HAP-1 (cell line): ENCODE results near the gene TSPAN12.

ENCODE experiments used
- DNase-seq, 2 experiments: peaks; one replicate each; pipeline ENCODE4 v3.0.0-alpha.2; 2016 to 2020; ENCODE audit warnings: low spot score in 2 of 2
- H3K27me3 ChIP-seq: fragments of 250-450 bp; sonication (Bioruptor Pico); 2 replicates; pipeline ENCODE4 v1.5.1; 2020; ENCODE audit warnings: low read depth, mild to moderate bottlenecking, moderate library complexity
- H3K36me3 ChIP-seq: fragments of 250-450 bp; sonication (Bioruptor Pico); replicated peaks from 2 replicates; pipeline ENCODE4 v1.5.1; 2020; ENCODE audit warnings: mild to moderate bottlenecking
- H3K4me1 ChIP-seq: fragments of 250-450 bp; sonication (Bioruptor Pico); 2 replicates; pipeline ENCODE4 v1.5.1; 2020; ENCODE audit warnings: mild to moderate bottlenecking
- H3K4me3 ChIP-seq: fragments of 250-450 bp; sonication (Bioruptor Pico); 2 replicates; pipeline ENCODE4 v1.5.1; 2020; ENCODE audit warnings: mild to moderate bottlenecking, moderate library complexity
- H3K9me3 ChIP-seq: fragments of 250-450 bp; sonication (Bioruptor Pico); 2 replicates; pipeline ENCODE4 v1.5.1; 2020; ENCODE audit warnings: mild to moderate bottlenecking, moderate library complexity
- in situ Hi-C: fragments of 300-500 bp; cut with MboI; formaldehyde crosslinking; loops from 3 replicates; pipeline ENCODE4 v1.14.3; 2020; ENCODE audit warnings: low sequenced_read_pairs, inconsistent platforms, mixed read lengths

Gene TSPAN12

GRCh38 chr7:120833546-120833945 lies 24.4 kb downstream of the TSPAN12 start:
- Histone ChIP-seq H3K4me1 (peaks cover 15% of the 10 kb centered on the region), H3K36me3 (no peaks in the 10 kb centered on the region), H3K9me3 (no peaks in the 10 kb centered on the region), H3K4me3 (no peak overlapping the region), H3K27me3 (no peaks in the 10 kb centered on the region)
- in situ Hi-C loops, result no loop called here
- no peak for DNase-seq

DNA sequence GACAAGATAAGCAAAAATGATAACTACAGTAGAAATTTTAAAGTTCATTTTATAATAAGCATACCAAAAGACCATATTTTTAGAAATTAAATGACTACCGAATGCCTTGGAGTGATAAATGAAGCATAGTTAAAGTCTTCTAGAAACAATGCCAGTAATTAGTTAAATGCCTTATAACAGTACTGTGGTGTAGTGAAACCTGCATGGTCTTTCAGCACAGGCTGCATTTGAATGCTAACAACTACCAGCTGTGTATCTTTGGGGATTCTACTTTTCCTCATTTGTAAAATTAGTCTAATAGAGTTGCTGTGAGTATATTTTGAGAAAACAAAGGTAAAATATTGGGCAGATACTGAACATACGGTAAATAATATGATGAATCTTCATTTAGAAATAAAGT lies 25.1 kb downstream of the TSPAN12 start:
- Histone ChIP-seq H3K9me3 (no peaks in the 10 kb centered on the region), H3K4me3 (no peak overlapping the region), H3K27me3 (no peaks in the 10 kb centered on the region), H3K36me3 (no peaks in the 10 kb centered on the region), H3K4me1 (peaks cover 7% of the 10 kb centered on the region)
- in situ Hi-C loops, result no loop called here
- no peak for DNase-seq

DNA sequence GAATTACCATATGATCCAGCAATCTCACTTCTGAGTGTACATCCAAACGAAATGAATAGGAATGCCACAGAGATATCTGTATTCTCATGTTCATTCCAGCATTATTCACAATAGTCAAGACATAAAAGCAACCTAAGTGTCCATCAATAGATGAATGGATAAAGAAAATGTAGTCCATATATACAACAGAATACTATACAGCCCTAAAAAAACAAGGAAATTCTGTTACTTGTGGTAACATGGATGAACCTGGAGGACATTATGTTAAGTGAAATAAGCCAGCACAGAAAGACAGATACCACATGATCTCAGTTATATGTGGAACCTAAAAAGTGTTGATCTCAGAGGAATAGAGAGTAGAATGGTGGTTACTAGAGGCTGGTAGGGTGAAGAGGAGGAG lies 26.7 kb downstream of the TSPAN12 start:
- H3K27me3 ChIP-seq, result no peaks in the 10 kb centered on the region
- DNase-seq, result no peak
- H3K4me3 ChIP-seq, result no peak overlapping the region
- no peaks in the 10 kb centered on the region for H3K36me3 ChIP-seq
- H3K4me1 ChIP-seq, result peaks cover under 1% of the 10 kb centered on the region; the same call in 1 of the 2 replicates
- no peaks in the 10 kb centered on the region for H3K9me3 ChIP-seq
- in situ Hi-C loops, result no loop called here

DNA sequence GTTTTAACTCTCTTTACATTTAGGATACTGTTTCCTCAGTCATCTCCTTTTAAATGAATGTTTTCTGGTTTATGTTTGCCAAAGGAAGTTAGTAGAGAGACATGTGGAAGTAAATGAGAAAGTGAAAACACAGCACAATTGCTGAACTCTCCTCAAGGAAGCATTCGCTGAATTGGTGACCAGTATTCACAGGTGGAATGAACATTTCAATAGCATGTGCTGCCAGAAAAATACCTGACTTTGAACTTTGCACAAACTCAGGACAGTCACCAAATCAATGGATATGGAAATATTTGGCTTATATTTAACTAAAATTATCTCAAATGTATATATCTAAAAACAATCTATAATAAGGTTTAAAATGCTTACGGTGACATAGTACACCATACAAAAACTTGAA lies 28.5 kb downstream of the TSPAN12 start:
- no peaks in the 10 kb centered on the region for H3K36me3 ChIP-seq
- in situ Hi-C loops, result no loop called here
- H3K9me3 ChIP-seq, result no peaks in the 10 kb centered on the region
- H3K27me3 ChIP-seq, result no peaks in the 10 kb centered on the region
- H3K4me1 ChIP-seq, result peaks cover 5% of the 10 kb centered on the region; the same call in 1 of the 2 replicates
- no peak for DNase-seq
- no peak overlapping the region for H3K4me3 ChIP-seq

DNA sequence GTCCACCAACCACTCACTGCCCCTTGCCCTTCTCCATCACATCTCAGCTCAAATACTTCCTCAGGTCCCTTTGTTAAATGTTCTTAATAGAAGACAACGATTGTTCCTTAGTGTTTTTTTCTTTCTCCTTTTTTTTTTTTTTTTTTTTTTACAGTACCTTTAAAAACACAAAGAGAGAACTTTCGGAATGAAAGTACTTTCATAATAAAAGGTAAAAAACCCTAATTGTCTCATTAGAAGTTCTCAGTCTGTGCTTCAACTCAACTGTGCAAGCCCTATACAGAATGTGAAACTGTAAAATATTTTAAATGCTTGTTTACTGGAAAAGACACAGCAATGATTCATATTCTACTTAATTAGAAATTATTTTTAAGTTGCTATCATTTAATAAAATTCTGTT lies 29.4 kb downstream of the TSPAN12 start:
- DNase-seq, result no peak
- in situ Hi-C loops, result no loop called here
- H3K4me3 ChIP-seq, result no peak overlapping the region
- H3K27me3 ChIP-seq, result no peaks in the 10 kb centered on the region
- no peaks in the 10 kb centered on the region for H3K9me3 ChIP-seq
- peaks cover 5% of the 10 kb centered on the region; the same call in 1 of the 2 replicates for H3K4me1 ChIP-seq
- no peaks in the 10 kb centered on the region for H3K36me3 ChIP-seq

DNA sequence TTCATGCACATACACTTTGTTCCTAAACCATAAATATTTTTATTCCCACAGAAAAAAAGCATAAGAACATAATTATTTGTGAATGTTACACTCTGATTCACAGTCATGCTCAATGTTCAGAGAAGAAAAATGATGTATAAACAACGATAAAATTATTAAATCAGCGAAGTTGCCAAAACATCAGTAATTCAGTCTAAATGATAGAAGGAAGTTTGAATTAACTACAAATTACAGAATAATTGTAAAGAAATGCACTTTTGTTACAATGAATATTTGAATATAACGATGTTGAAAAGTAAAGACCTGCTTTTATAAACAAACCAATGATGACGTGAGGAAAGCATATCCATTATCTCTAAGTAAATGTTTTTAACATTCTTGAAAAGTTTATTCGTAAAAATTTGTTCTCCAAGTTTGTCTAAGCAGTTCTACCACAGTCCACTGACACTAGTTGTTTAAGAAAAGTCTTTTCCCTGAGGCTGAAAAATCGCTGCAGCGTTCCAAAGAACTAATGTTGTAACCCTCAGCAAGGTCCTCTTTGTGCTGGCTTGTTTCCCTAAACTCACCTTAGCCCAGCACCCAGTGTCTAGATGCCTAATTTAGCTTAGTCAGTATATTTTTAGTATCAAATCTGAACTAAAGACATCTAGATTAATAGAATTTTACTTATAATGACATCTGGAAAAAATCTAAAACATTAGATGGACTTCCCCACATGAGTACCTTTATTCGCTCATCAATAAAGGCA lies 30.4 kb downstream of the TSPAN12 start:
- Histone ChIP-seq H3K4me3 (no peak overlapping the region), H3K4me1 (peaks cover 5% of the 10 kb centered on the region; the same call in 1 of the 2 replicates), H3K36me3 (no peaks in the 10 kb centered on the region), H3K9me3 (no peaks in the 10 kb centered on the region), H3K27me3 (no peaks in the 10 kb centered on the region)
- no peak for DNase-seq
- in situ Hi-C loops, result no loop called here

- no peaks in the 10 kb centered on the region for H3K9me3 ChIP-seq
- in situ Hi-C loops, result no loop called here
- H3K36me3 ChIP-seq, result no peaks in the 10 kb centered on the region
- peaks cover 10% of the 10 kb centered on the region for H3K4me1 ChIP-seq
- H3K27me3 ChIP-seq, result no peaks in the 10 kb centered on the region
- no peak overlapping the region for H3K4me3 ChIP-seq
- no peak for DNase-seq
Observed at GRCh38 chr7:120825576-120825975, 32.4 kb downstream of the TSPAN12 start.

GRCh38 chr7:120825152-120825551 lies 32.8 kb downstream of the TSPAN12 start:
- H3K27me3 ChIP-seq, result no peaks in the 10 kb centered on the region
- no peak overlapping the region for H3K4me3 ChIP-seq
- no peak for DNase-seq
- peaks cover 10% of the 10 kb centered on the region for H3K4me1 ChIP-seq
- no peaks in the 10 kb centered on the region for H3K36me3 ChIP-seq
- H3K9me3 ChIP-seq, result no peaks in the 10 kb centered on the region
- in situ Hi-C loops, result no loop called here

- Histone ChIP-seq H3K27me3 (no peaks in the 10 kb centered on the region), H3K4me3 (no peak overlapping the region), H3K36me3 (no peaks in the 10 kb centered on the region), H3K9me3 (no peaks in the 10 kb centered on the region), H3K4me1 (peaks cover 5% of the 10 kb centered on the region)
- in situ Hi-C loops, result loop anchor here (10.0 kb wide), 1 partner anchor 125 kb away; no protein-coding TSS in a partner anchor
- no peak for DNase-seq
Observed at GRCh38 chr7:120819861-120820260, 38.1 kb downstream of the TSPAN12 start.

DNA sequence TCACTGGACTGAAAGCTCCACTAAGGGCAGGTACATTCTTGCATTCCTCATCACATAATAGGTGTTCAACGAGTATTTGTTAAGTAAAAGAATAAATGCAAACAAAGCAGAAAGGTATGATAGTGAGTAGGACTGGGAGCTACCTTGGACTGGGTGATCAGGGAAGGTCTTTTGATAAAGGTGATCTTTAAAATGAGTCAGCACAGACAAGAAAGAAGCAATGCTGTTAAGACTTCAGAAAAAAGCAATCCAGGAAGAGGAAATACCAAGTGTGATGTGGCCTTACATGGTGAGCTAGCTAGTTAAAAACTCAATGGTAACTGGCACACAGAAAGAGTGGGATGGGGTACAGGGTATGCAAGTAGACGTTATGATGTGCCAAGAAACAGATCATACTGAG lies 40.1 kb downstream of the TSPAN12 start:
- Histone ChIP-seq H3K9me3 (no peaks in the 10 kb centered on the region), H3K4me1 (peaks cover 5% of the 10 kb centered on the region; the same call in 1 of the 2 replicates), H3K4me3 (no peak overlapping the region), H3K36me3 (no peaks in the 10 kb centered on the region), H3K27me3 (no peaks in the 10 kb centered on the region)
- in situ Hi-C loops, result loop anchor here (10.0 kb wide), 1 partner anchor 127 kb away; no protein-coding TSS in a partner anchor
- DNase-seq, result no peak

DNA sequence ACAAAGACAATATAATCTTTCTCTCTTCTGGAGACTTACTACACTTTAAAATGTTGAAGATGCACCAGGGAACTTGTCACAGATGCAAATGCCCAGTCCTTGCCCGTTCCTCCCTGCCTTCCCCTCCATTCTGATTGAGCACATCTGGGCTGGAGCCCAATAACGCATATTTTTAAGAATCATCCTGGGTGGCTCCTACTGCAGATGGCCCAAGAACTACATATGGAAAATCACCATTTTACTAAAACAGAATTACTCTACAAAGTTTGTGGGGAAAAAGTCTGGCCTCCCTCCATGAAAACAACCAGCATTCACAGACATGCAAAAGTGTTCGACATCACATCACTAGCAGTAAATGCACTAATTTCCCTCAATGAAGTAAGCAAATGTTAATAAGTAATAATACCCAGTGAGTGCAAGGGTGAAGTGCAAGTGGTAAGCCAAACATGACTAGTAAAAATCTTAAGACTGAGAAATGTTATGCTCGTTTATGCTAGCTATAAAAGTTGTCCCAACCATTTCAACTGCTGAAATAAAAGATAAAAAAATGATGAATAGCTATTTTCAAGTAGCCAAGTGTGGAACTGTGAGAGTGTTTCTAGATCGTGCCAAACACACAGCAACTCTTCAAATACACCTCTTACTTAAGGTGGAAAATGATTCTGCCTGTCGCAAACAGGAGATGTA lies 43.5 kb downstream of the TSPAN12 start:
- Histone ChIP-seq H3K36me3 (no peaks in the 10 kb centered on the region), H3K4me1 (no peaks in the 10 kb centered on the region; the same call in 1 of the 2 replicates), H3K27me3 (no peaks in the 10 kb centered on the region), H3K9me3 (no peaks in the 10 kb centered on the region), H3K4me3 (no peak overlapping the region)
- no peak for DNase-seq
- in situ Hi-C loops, result loop anchor here (10.0 kb wide), 1 partner anchor 130 kb away; no protein-coding TSS in a partner anchor

DNA sequence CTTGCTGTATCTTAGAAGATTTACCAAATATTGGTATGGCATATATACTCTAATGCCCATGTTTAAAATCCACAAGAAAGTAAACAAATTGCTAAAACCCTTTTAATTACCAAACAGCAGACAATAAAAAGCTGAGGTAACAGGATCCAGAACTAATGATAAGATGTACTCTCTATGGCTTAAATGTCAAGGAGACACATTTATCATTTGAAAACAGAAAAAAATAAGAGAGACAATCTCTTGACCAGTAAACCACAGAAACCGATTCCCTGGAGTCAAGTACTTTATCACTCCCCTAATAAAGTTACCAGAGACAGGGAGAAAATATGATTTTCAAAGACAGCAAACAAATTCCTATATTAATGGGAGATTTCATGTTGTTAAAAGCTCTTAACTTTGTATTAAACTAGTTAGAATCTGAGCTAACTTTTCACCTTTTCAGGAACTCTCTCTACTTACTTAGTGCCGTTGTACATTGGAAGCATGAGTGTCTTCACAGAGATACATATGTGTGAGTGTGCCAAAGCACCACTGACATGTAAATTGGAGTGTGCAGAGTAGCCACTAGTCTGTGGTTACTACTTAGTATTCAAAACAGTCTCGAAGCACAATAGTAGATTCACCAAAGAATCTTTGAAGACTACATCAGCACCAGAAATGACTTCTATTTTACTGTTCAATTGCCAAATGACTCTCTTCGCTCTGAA lies 44.2 kb downstream of the TSPAN12 start:
- in situ Hi-C loops, result loop anchor here (10.0 kb wide), 1 partner anchor 131 kb away; no protein-coding TSS in a partner anchor
- Histone ChIP-seq H3K4me3 (no peak overlapping the region), H3K36me3 (no peaks in the 10 kb centered on the region), H3K4me1 (no peaks in the 10 kb centered on the region; the same call in 1 of the 2 replicates), H3K27me3 (no peaks in the 10 kb centered on the region), H3K9me3 (no peaks in the 10 kb centered on the region)
- no peak for DNase-seq

- Histone ChIP-seq H3K36me3 (no peaks in the 10 kb centered on the region), H3K4me1 (no peaks in the 10 kb centered on the region; the same call in 1 of the 2 replicates), H3K27me3 (no peaks in the 10 kb centered on the region), H3K4me3 (no peak overlapping the region), H3K9me3 (no peaks in the 10 kb centered on the region)
- in situ Hi-C loops, result loop anchor here (10.0 kb wide), 1 partner anchor 132 kb away; no protein-coding TSS in a partner anchor
- DNase-seq, result no peak
Observed at GRCh38 chr7:120813089-120813488, 44.9 kb downstream of the TSPAN12 start.
